Measurements from ENCODE around the gene ATP2A1. TPM values are rescaled to one million over a fixed set of nuclear protein-coding genes. Genes with fewer than 3 reads are reported as not detected.

ATP2A1 gene
- total and polyA plus RNA-seq, 2 of the 8 experiments (the other 6 are each of a cell fraction or from before 2014, with no cell fraction given): 1.7 to 2.4 TPM

- H3K27ac ChIP-seq (ENCODE audit: low read depth, low read length): peak overlapping the region; percentile 59; the same call in 1 of the 2 replicates
- no peak overlapping the region for H2AFZ ChIP-seq (ENCODE audit: low read length)
Observed at GRCh38 chr16:28879261-28879840, 1.1 kb downstream of the ATP2A1 start.

More at GRCh38 chr16:28879261-28879840, 1.1 kb downstream of the ATP2A1 start:
- DNase-seq (ENCODE audit: low read depth in 1 of 2, low spot score in 2 of 2): no peak
- TF ChIP-seq PHF8 (conservative IDR thresholded peaks at IDR 0.05; ENCODE audit: low read depth, low read length) (peak; percentile 80), ZNF274 (IDR thresholded peaks at IDR 0.05; ENCODE audit: borderline replicate concordance, extremely low read depth, low read length) (no peak), SIN3A (conservative IDR thresholded peaks at IDR 0.05 in 1 of 2, IDR thresholded peaks at IDR 0.05 in 1 of 2; ENCODE audit: low read depth in 1 of 2, low read length in 2 of 2) (0 out of 4 replicates have a peak, but pooled peaks of 1 of the 2 experiments have one; percentile 19), BCL11A (IDR thresholded peaks at IDR 0.05; ENCODE audit: low read depth in 2 of 2, low read length in 2 of 2) (no peak), RXRA (IDR thresholded peaks at IDR 0.05; ENCODE audit: insufficient read depth, low read depth, low read length) (no peak), HDAC6 (IDR thresholded peaks at IDR 0.05; ENCODE audit: low read depth, low read length) (no peak), RNF2 (IDR thresholded peaks at IDR 0.05; ENCODE audit: borderline replicate concordance, low read depth, low read length, missing control alignments, poor library complexity, severe bottlenecking) (peak; percentile 15), ASH2L (IDR thresholded peaks at IDR 0.05; ENCODE audit: low read length) (peak; percentile 9), KDM1A (IDR thresholded peaks at IDR 0.05; ENCODE audit: borderline replicate concordance, low read length) (0 out of 2 replicates have a peak, but pooled peaks have one; percentile 9), TAF1 (IDR thresholded peaks at IDR 0.05; ENCODE audit: low read depth, low read length) (0 out of 2 replicates have a peak, but pooled peaks have one; percentile 10), POLR2A (IDR thresholded peaks at IDR 0.05; ENCODE audit: control extremely low read depth in 1 of 2, low read depth in 2 of 2, low read length in 2 of 2) (peak in 1 of 2 experiments; percentile 79; a peak in 2 of 3 replicates)
- H3K9me3 ChIP-seq (ENCODE audit: insufficient read depth in 2 of 2, low read depth in 1 of 2, low read length in 1 of 2): no peaks in the 10 kb centered on the region
- peak overlapping the region; percentile 25 for H4K5ac ChIP-seq (ENCODE audit: insufficient read length, low read depth, low read length)
- no peak overlapping the region for H2BK5ac ChIP-seq (ENCODE audit: low read depth, low read length)
- H3K14ac ChIP-seq (ENCODE audit: insufficient read length): peak overlapping the region; percentile 18
- peaks cover 0 to 41% (median 30%) of the 10 kb centered on the region in 4 experiments; a peak in 6 of 7 replicates for H3K4me1 ChIP-seq (replicated peaks in 1 of 4; ENCODE audit: control insufficient read depth in 3 of 4, insufficient read depth in 4 of 4, low read length in 3 of 4)
- H3K27me3 ChIP-seq (replicated peaks in 1 of 4; ENCODE audit: control insufficient read depth in 3 of 4, extremely low read depth in 1 of 4, insufficient read depth in 3 of 4, low read length in 3 of 4): peaks cover 0 to 8% (median 7%) of the 10 kb centered on the region in 4 experiments; a peak in 2 of 7 replicates
- FAIRE-seq: no peak
- H4K20me1 ChIP-seq (replicated peaks in 1 of 2; ENCODE audit: control insufficient read depth in 1 of 2, insufficient read depth in 2 of 2, low read length in 2 of 2): peaks cover 2 to 3% of the 10 kb centered on the region in 2 experiments
- H3K18ac ChIP-seq (ENCODE audit: extremely low read depth, low read length): peak overlapping the region; percentile 71; the same call in 1 of the 2 replicates
- H2BK120ac ChIP-seq (replicated peaks; ENCODE audit: low read depth, low read length): no peak overlapping the region
- peak overlapping the region; percentile 69 to 77 (median 72) for H3K9ac ChIP-seq (replicated peaks in 1 of 4; ENCODE audit: extremely low read depth in 1 of 4, low read depth in 3 of 4, low read length in 3 of 4)
- peaks cover 13% of the 10 kb centered on the region for H3K23me2 ChIP-seq (ENCODE audit: low read depth, low read length)
- H2BK15ac ChIP-seq (ENCODE audit: low read length): no peak overlapping the region
- no peak overlapping the region for H3K23ac ChIP-seq (ENCODE audit: insufficient read length)
- peak overlapping the region; percentile 35; the same call in 1 of the 2 replicates for H4K8ac ChIP-seq (ENCODE audit: extremely low read depth, insufficient read depth, low read length)
- H3K56ac ChIP-seq (replicated peaks; ENCODE audit: insufficient read length, low read depth, low read length): peak overlapping the region; percentile 8
- H2BK12ac ChIP-seq (ENCODE audit: low read depth, low read length): no peak overlapping the region
- H3K79me1 ChIP-seq (ENCODE audit: low read depth, low read length): no peaks in the 10 kb centered on the region; the same call in none of the 2 replicates
- ChIA-PET POLR2A (ENCODE audit: partially characterized antibody) (interaction anchor here (0.7 to 13.3 kb wide), 16 partner anchors 9 to 94 kb away, joined by 3 to 164 read pairs (median 4); partner anchors contain the start of genes ATXN2L, RABEP2, SH2B1 and TUFM), CTCF (ENCODE audit: partially characterized antibody) (interaction anchor here (1.5 to 2.7 kb wide), 3 partner anchors 10 to 65 kb away, joined by 3 to 18 read pairs (median 4); no protein-coding TSS in a partner anchor)
- H3K79me2 ChIP-seq (ENCODE audit: control insufficient read depth in 1 of 2, insufficient read depth in 2 of 2, low read length in 2 of 2): no peaks in the 10 kb centered on the region
- H4K91ac ChIP-seq (replicated peaks; ENCODE audit: insufficient read length, low read length): peak overlapping the region; percentile 59
- no peaks in the 10 kb centered on the region for H3K36me3 ChIP-seq (ENCODE audit: control insufficient read depth in 2 of 4, insufficient read depth in 4 of 4, low read length in 3 of 4)
- WGBS, 2 experiments (ENCODE audit: extremely low coverage in 1 of 2, insufficient coverage in 1 of 2, insufficient read length in 1 of 2, insufficient replicate concordance in 2 of 2, low coverage in 1 of 2, low lambda C conversion rate in 2 of 2, missing lambda C conversion rate in 1 of 2): 4% methylated on average over 26 of the region's 27 CpGs; no CpG with 5 or more reads in 1 of the 2 experiments
- H3K4ac ChIP-seq (replicated peaks; ENCODE audit: insufficient read length, low read depth, low read length): no peak overlapping the region
- H2BK20ac ChIP-seq (ENCODE audit: low read length): no peak overlapping the region
- peak overlapping the region; percentile 61 to 78 (median 68) for H3K4me3 ChIP-seq (ENCODE audit: extremely low read depth in 1 of 4, insufficient read depth in 2 of 4, low read depth in 3 of 4, low read length in 4 of 4)
- peak overlapping the region; percentile 78 to 84 for H3K4me2 ChIP-seq (ENCODE audit: insufficient read depth in 1 of 2, low read depth in 2 of 2, low read length in 2 of 2)
- H2AK5ac ChIP-seq (ENCODE audit: low read depth, low read length): no peak overlapping the region

Data from H1 (cell line).